Muscle layer of duodenum (tissue), 2 donors: ENCODE measurements around the gene SDK1.
"Not testable (repeated sequence)": the region's sequence is repeated elsewhere in the genome, so short reads cannot be mapped to it uniquely, and the experiment has no call there.

Source experiments
- H3K27ac ChIP-seq: one replicate; pipeline ENCODE4 v1.7.0; 2013; ENCODE audit warnings: mild to moderate bottlenecking, low read length
- H3K27me3 ChIP-seq: one replicate; pipeline ENCODE4 v1.7.0; 2013; ENCODE audit warnings: low read depth, mild to moderate bottlenecking, control low read depth, low read length
- H3K36me3 ChIP-seq, 2 donors: one replicate each; pipeline ENCODE4 v1.7.0; 2013; ENCODE audit warnings: low read length in 2 of 2, control low read depth in 1 of 2, mild to moderate bottlenecking in 1 of 2; ENCODE audit not compliant: insufficient read depth in 2 of 2, control insufficient read depth in 1 of 2
- H3K4me1 ChIP-seq, 2 donors: one replicate each; pipeline ENCODE4 v1.7.0; 2013; ENCODE audit warnings: low read length in 2 of 2, mild to moderate bottlenecking in 2 of 2, control low read depth in 1 of 2, moderate library complexity in 1 of 2; ENCODE audit not compliant: insufficient read depth in 2 of 2, control insufficient read depth in 1 of 2
- H3K4me3 ChIP-seq, 2 donors: one replicate each; pipeline ENCODE4 v1.7.0; 2013; ENCODE audit warnings: low read length in 2 of 2, low read depth in 1 of 2, mild to moderate bottlenecking in 1 of 2
- H3K9me3 ChIP-seq, 2 donors: one replicate each; pipeline ENCODE4 v1.7.0; 2013; ENCODE audit warnings: low read length in 2 of 2, control low read depth in 1 of 2, mild to moderate bottlenecking in 1 of 2; ENCODE audit not compliant: control insufficient read depth in 1 of 2
- donor health status: healthy.

SDK1 gene

DNA sequence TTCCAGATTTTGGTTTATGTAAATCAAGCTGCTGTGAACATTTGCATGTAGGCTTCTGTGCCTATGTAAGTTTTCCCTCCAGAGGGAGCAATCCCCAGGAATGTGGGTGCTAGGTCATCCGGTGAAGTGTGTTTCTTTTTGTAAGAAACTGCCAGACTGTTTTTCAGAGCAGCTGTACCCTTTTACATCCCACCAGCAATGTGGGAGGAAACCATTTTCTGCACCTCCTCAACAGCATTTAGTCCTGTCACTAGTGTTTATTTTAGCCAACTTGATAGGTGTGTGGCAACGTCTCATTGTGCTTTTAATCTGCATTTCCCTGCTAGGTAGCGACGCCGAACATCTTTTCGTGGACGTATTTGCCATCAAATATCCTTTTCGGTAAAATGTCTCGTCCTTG, 985.3 kb downstream of the SDK1 start:
- Histone ChIP-seq H3K4me1 (no peaks in the 10 kb centered on the region), H3K36me3 (no peaks in the 10 kb centered on the region), H3K27ac (no peak overlapping the region), H3K4me3 (no peak overlapping the region), H3K9me3 (peaks cover 4 to 9% of the 10 kb centered on the region in 2 donors), H3K27me3 (no peaks in the 10 kb centered on the region)

DNA sequence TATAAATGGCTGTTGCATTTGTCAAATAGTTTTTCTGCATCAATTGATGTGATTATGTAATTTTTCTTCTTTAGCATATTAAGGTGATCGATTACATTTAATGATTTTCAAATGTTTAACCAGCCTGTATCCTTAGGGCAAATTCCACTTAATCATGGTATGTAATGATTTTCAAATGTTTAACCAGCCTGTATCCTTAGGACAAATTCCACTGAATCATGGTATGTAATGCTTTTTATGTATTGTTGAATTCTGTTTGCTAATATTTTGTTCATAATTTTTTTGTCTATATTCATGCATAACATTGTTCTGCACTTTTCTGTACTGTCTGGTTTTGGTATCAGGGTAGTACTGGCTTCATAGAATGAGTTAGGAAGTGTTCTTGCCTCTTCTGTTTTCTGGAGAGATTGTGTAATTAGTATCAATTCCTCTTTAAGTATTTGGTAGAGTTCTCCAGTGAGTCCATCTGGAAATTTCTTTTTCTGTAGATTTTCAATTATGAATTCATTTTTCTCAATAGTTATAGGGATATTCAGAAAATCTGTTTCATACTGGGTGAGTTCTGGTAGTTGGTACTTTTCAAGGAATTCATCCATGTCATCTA, 987.8 kb downstream of the SDK1 start:
- no peaks in the 10 kb centered on the region for H3K4me1 ChIP-seq
- H3K4me3 ChIP-seq, result no peak overlapping the region
- no peaks in the 10 kb centered on the region for H3K36me3 ChIP-seq
- no peak overlapping the region for H3K27ac ChIP-seq
- H3K9me3 ChIP-seq, result peaks cover 4 to 28% of the 10 kb centered on the region in 2 donors
- no peaks in the 10 kb centered on the region for H3K27me3 ChIP-seq

- no peaks in the 10 kb centered on the region for H3K4me1 ChIP-seq
- H3K4me3 ChIP-seq, result no peak overlapping the region
- no peaks in the 10 kb centered on the region for H3K27me3 ChIP-seq
- H3K9me3 ChIP-seq, result peaks cover 0 to 19% of the 10 kb centered on the region in 2 donors
- H3K36me3 ChIP-seq, result no peaks in the 10 kb centered on the region
- H3K27ac ChIP-seq, result no peak overlapping the region
These were observed 996.3 kb downstream of the SDK1 start for GRCh38 chr7:4297165-4297917.

GRCh38 chr7:4297918-4298219, 996.8 kb downstream of the SDK1 start:
- no peaks in the 10 kb centered on the region for H3K27me3 ChIP-seq
- H3K4me3 ChIP-seq, result no peak overlapping the region
- H3K36me3 ChIP-seq, result no peaks in the 10 kb centered on the region

DNA sequence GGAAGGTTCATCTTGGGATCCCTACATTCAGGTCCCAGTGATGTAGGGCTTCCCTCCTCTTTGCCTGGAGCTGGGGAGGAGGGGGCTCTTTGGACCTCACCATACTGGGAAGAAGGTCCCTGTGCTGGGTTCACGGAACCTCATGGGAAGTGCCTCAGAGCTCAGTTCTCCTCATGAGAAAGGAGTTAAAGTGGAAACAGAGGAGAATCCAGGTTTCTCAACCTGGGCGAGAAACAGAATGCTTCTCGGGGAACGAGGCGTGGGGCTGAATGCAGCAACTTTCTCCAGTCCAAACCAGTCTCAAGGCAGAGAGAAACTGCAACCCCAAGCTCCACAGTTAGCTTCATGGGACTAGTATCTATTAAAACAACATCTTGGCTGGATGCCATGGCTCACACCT, 998.4 kb downstream of the SDK1 start:
- Histone ChIP-seq H3K27me3 (no peaks in the 10 kb centered on the region), H3K36me3 (no peaks in the 10 kb centered on the region), H3K9me3 (peaks cover 0 to under 1% of the 10 kb centered on the region in 2 donors), H3K4me3 (no peak overlapping the region), H3K27ac (no peak overlapping the region), H3K4me1 (no peaks in the 10 kb centered on the region)

More at GRCh38 chr7:4297918-4298219, 996.8 kb downstream of the SDK1 start:
- Histone ChIP-seq H3K27ac (no peak overlapping the region), H3K9me3 (peaks cover 0 to 14% of the 10 kb centered on the region in 2 donors), H3K4me1 (no peaks in the 10 kb centered on the region)

GRCh38 chr7:4302203-4302905, 1001.3 kb downstream of the SDK1 start:
- Histone ChIP-seq H3K36me3 (no peaks in the 10 kb centered on the region), H3K27me3 (no peaks in the 10 kb centered on the region), H3K9me3 (no peaks in the 10 kb centered on the region), H3K4me1 (no peaks in the 10 kb centered on the region), H3K27ac (no peak overlapping the region), H3K4me3 (no peak overlapping the region)

GRCh38 chr7:4307316-4308204, 1006.5 kb downstream of the SDK1 start:
- Histone ChIP-seq H3K9me3 (no peaks in the 10 kb centered on the region), H3K27ac (no peak overlapping the region), H3K27me3 (no peaks in the 10 kb centered on the region), H3K36me3 (no peaks in the 10 kb centered on the region), H3K4me1 (no peaks in the 10 kb centered on the region), H3K4me3 (no peak overlapping the region)

- Histone ChIP-seq H3K4me1 (no peaks in the 10 kb centered on the region), H3K9me3 (no peaks in the 10 kb centered on the region), H3K27ac (no peak overlapping the region), H3K27me3 (no peaks in the 10 kb centered on the region), H3K36me3 (no peaks in the 10 kb centered on the region), H3K4me3 (no peak overlapping the region)
These were observed 1007.1 kb downstream of the SDK1 start for GRCh38 chr7:4308205-4308590.

- H3K4me3 ChIP-seq, H3K9me3 ChIP-seq, H3K4me1 ChIP-seq, H3K27ac ChIP-seq, H3K36me3 ChIP-seq, H3K27me3 ChIP-seq: not testable (repeated sequence)
These were observed 1012.9 kb downstream of the SDK1 start for GRCh38 chr7:4313911-4314310.

- not testable (repeated sequence) for H3K36me3 ChIP-seq, H3K27ac ChIP-seq, H3K27me3 ChIP-seq, H3K4me1 ChIP-seq, H3K4me3 ChIP-seq, H3K9me3 ChIP-seq
These were observed 1013.3 kb downstream of the SDK1 start for GRCh38 chr7:4314316-4314715.
